GM21786 (cell line): Measurements from ENCODE around the gene LORICRIN.
"Not testable (repeated sequence)": the region's sequence is repeated elsewhere in the genome, so short reads cannot be mapped to it uniquely, and the experiment has no call there.

Experiments used
- ATAC-seq: cut with Tn5 transposase; IDR thresholded peaks from one replicate; pipeline ENCODE4 v1.9.1; 2021; ENCODE audit not compliant: unreplicated experiment

Gene LORICRIN

GRCh38 chr1:153259387-153259786 is at the start of gene LORICRIN:
Gene LORICRIN (plus strand): TSS chr1:153259687. CDS start chr1:153260950, 1,263 bp downstream.
- ATAC-seq = no peak

- no peak for ATAC-seq
These were observed 49.3 kb upstream of the LORICRIN start for GRCh38 chr1:153210206-153210605.

GRCh38 chr1:153212201-153212600 is 47.3 kb upstream of the LORICRIN start:
- no peak for ATAC-seq

GRCh38 chr1:153213519-153213918 is 46.0 kb upstream of the LORICRIN start:
- ATAC-seq = no peak

GRCh38 chr1:153217212-153217611 is 42.3 kb upstream of the LORICRIN start, which contains the start of gene PRR9:
Gene PRR9 (plus strand): TSS chr1:153217584. CDS start chr1:153218145, 561 bp downstream.
- no peak for ATAC-seq

GRCh38 chr1:153217744-153218416 is 41.6 kb upstream of the LORICRIN start:
- no peak for ATAC-seq

GRCh38 chr1:153220606-153221303 is 38.7 kb upstream of the LORICRIN start:
- ATAC-seq = no peak

GRCh38 chr1:153223040-153223891 is 36.2 kb upstream of the LORICRIN start:
- peak; percentile 71 for ATAC-seq

- ATAC-seq = no peak
These were observed 31.7 kb upstream of the LORICRIN start for GRCh38 chr1:153227810-153228209.

- ATAC-seq = no peak
These were observed 31.0 kb upstream of the LORICRIN start for GRCh38 chr1:153228491-153228890.

- ATAC-seq = not testable (repeated sequence)
These were observed 30.2 kb upstream of the LORICRIN start for GRCh38 chr1:153229076-153229829.

- no peak for ATAC-seq
These were observed 28.1 kb upstream of the LORICRIN start for GRCh38 chr1:153231363-153231762.

- ATAC-seq = no peak
These were observed 27.7 kb upstream of the LORICRIN start for GRCh38 chr1:153231785-153232184.

- no peak for ATAC-seq
These were observed 26.9 kb upstream of the LORICRIN start for GRCh38 chr1:153232553-153232952.

- no peak for ATAC-seq
These were observed 26.0 kb upstream of the LORICRIN start for GRCh38 chr1:153233448-153233847.

- ATAC-seq = no peak
These were observed 21.0 kb upstream of the LORICRIN start for GRCh38 chr1:153238527-153238926.

- ATAC-seq = no peak
These were observed 17.3 kb upstream of the LORICRIN start for GRCh38 chr1:153242160-153242559.

- ATAC-seq = no peak
These were observed 14.0 kb upstream of the LORICRIN start for GRCh38 chr1:153245466-153245865.

- ATAC-seq = no peak
These were observed 13.5 kb upstream of the LORICRIN start for GRCh38 chr1:153246018-153246417.

GRCh38 chr1:153246825-153247224 is 12.7 kb upstream of the LORICRIN start:
- ATAC-seq = no peak
